HG03135 (cell line): ENCODE measurements around the gene PKNOX2.

Experiments
- ATAC-seq: cut with Tn5 transposase; IDR thresholded peaks from one replicate; pipeline ENCODE4 v1.9.1; 2021; ENCODE audit warnings: mild to moderate bottlenecking, moderate library complexity; ENCODE audit not compliant: unreplicated experiment

Gene PKNOX2

DNA sequence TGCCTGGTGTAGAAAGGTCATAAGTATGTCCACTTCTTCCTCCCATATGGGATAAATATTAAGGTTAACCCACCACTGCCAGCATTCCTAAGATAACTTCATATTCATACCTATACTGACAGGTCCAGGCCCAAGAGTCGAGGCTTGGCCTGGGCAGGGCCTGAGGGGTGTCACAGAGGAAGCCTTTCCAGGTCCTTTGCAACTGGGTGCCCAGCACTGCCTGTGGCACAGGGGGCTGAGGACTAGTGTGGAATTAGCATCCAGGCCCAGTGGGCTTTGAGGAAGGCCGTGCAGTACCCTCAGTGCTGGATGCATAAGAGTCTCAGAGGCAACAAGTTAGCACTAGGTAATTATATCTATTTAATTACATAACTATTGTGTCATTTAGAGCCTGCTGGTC is 65.4 kb downstream of the PKNOX2 start:
- ATAC-seq: no peak

- no peak for ATAC-seq
Observed at GRCh38 chr11:125233116-125233515, 68.6 kb downstream of the PKNOX2 start.

DNA sequence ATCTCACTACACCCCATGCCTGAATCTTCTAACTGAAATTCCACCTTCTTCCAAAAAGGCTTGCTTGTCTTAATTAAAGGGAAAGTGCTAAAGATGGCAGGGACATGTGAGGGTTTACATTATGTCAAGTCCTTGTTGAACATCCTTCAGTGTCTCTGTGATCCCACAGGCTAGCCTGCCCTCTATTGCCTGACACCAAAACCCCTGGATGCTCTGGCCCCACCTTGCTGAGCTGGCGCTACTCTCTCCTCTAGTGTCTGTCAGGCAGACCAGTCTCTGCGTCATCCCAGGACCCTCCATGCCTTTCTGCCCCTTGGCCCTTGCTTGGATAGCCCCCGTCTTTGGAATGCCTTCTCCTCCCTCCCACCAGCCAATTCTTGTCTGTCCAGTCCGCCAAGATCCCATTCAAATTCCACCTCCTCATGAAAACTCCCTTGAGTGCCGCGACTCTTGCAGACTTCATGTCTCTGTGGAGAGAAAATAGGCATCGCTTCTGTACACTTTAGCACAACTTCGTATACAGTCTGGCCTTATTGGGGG is 69.3 kb downstream of the PKNOX2 start:
- ATAC-seq: no peak

GRCh38 chr11:125235071-125235471 is 70.5 kb downstream of the PKNOX2 start:
- no peak for ATAC-seq

GRCh38 chr11:125236072-125236825 is 71.7 kb downstream of the PKNOX2 start:
- no peak for ATAC-seq

GRCh38 chr11:125239585-125240560 is 75.3 kb downstream of the PKNOX2 start:
- no peak for ATAC-seq

GRCh38 chr11:125241104-125241503 is 76.6 kb downstream of the PKNOX2 start:
- no peak for ATAC-seq

DNA sequence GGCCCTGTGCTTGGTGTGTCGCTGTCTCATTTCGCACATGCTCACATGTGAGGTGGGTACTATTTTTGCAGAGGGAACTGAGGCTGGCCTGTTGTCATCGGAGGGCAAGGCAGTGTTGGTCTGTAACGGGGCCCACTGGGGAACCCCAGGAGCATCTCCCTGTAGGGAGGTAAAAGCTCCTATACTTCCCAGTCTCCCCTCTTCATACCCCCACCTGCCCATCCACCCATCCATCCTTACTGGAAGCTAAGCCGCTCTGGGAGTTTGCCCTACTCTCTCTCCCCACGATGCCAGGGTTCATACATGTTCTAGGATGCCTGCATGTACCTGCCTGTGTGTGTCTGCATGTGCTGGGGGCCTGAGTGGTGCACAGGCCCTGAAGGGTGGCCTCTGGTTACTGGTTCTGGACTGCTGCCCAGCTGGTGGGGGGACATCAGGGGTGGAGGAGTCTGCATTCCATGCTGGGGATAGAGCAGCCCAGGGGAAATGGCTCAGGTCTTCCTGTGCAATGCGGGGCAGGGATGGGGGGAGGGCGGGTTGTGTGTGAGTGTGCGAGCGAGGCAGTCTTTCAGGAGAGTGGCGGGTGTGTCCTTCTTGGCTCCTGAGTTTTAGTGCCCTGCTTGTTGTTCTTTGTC is 77.7 kb downstream of the PKNOX2 start:
- no peak for ATAC-seq

DNA sequence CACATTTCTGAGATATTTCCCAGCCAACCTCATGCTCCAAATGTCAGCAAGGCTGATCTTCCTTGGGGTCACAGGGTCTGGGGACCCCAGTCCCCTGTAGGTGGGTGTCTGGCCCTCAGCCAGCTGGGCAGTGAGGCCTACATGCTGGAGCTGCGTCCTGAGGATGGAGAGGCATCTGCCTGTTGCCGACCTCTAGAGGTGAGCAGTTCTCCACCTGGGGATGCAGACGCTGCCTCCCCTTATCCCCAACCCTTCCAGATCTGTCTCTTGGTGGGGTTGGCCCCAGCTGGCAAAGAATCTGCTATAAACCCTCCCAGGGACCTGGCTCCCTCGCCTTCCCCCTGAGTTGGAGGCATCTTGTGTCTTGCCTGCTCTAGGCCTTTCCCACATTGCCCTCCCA is 79.6 kb downstream of the PKNOX2 start:
- no peak for ATAC-seq

GRCh38 chr11:125245299-125245698 is 80.7 kb downstream of the PKNOX2 start:
- ATAC-seq: no peak

DNA sequence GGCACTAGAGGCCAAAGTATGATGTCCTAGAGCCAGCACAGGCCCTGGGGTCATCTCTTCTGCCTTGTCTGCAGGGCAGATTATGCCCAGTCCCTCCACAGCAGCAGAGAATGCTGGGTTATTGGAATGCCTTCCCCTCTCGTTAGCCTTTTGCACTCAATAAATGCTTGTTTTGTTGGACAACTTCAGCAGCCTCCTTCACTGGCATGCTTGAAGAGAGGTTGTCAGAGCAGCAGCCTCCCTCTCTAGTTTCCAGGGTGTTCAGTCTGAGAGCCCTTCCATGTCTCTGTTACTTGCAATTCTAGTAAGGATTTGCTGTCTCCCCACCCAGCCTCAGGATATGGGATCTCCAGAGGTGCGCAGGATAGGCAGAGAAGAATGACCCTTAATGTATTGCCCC is 82.9 kb downstream of the PKNOX2 start:
- ATAC-seq: no peak

DNA sequence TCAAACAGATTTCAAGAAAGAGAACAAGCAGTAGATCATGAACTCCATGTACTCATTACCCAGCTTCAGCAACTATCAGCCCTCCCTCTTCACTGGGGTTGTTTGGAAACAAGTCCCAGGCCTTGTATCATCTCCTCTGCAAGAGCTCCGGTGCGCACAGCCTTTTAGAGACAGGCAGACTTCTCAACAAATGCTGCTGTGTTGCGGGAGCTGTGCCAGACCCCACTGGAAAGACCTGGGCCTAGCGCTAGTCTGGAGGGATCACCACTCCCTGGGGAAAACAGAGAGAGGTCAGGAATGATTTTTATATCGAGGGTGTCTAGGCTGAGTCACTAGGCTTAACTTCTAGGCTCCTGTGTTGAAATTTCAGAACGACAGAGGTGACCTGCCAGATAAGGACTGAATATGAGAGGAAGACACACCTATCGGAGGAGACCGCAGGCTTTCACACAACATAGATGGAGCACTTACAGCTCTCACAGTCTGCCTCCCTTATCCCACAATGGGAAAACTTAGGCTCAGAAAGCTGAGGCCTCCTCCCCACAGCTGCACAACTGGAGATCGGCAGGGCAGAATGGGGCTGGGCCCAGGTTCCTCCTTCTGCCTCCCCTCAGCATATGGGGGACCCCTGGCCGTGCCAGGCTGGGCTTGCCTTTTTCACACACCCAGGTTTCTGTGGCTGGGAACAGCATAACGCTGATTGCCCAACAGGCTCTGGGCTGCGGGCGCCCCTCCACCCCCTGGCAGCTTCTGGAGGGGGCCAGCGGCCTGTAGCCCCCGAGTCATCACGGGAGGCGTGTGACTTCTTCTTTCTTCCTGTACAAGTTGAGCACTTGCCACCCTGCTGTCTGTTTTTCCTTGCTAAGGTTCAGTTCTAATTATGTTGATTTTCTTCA is 86.0 kb downstream of the PKNOX2 start:
- ATAC-seq: no peak

DNA sequence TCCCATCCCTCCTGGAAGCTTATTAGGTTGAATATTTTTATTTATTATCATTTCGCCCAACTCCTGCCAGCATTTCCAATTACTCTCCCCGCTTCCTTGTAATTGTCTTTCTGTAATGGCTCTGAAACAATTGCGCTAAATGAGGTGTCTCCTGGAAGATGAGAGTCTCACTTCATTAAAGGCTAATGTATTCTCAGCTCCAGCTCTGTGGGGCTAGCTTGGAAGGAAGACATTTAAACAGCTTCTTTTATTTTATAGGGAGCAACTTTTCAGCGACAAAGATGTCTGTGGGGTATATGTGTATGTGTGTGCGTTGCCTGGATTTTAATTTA is 86.6 kb downstream of the PKNOX2 start:
- ATAC-seq: no peak

DNA sequence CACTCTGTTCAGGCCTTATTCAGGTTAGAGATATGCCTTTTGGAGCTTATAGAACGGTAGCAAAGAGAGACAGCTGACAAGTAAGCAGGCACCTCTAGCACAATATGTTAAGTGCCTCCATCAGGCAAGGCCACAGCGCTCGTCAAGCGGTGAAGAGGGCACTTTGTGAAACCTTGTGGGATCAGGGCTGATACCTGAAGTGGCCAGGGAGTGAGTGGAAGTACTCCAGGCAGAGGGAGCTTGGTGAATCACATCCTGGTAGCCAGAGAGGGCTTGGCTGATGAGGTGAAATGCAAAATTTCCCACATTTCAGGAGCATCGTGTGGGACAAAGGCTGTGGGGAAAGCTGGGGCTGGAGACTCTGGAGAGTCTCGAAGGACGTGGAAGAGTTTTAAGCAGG is 87.4 kb downstream of the PKNOX2 start:
- ATAC-seq: no peak

- no peak for ATAC-seq
Observed at GRCh38 chr11:125253289-125253688, 88.7 kb downstream of the PKNOX2 start.

DNA sequence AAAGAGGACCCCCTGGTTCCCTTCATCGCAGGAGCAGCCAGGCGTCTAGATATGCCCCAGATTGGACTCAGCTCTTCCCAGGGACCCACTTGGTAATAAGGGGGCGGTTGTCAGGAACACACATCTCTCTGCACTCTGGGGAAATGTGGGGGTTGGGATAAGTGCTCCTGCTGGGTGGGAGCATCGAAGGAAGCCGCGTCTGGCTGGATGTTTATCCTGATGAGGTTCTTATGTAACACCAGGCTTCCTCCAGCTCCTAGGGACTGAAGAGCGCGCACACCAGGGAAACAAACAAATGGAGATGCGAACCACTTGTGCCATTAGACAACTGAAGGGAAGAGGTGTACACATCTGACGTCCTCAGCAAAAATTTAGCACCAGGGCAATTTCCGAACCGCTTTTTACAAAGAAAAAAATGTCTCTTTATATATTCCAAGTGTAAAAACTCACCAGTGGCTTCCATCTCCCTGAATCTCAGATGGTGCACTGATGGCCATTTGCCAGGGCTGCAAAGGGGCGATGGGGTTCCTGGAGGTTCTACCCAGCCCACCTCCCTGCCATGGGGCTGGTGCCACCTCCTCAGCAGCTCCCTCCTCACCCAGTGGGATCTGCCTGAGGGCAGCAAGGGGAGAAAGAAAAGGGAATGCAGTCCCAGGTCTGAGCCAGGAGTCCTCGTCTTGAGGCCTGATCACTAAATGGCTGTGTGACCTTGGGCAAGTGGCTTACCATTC is 89.4 kb downstream of the PKNOX2 start:
- ATAC-seq: no peak

- no peak for ATAC-seq
Observed at GRCh38 chr11:125256541-125257189, 92.1 kb downstream of the PKNOX2 start.

DNA sequence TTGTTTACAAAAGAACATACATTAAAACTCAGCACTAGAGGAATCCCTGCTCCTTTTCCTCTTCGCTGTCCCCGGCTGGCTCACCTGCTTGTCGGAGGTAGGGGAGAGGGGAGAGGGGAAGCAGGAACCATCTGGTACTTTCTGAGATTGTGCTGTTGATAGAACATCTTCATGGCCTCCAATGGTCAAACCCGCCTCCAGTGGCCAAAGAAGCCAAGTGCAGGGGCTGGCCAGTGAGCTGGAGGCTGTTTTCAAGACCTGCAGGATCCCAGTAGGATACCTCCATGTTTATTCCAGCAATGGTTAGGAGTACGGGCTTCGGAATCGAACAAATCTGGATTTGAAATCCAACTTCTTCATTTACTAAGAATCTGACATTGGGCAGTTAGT is 92.6 kb downstream of the PKNOX2 start:
- no peak for ATAC-seq

- no peak for ATAC-seq
Observed at GRCh38 chr11:125257751-125258150, 93.2 kb downstream of the PKNOX2 start.
